Keratinocyte (primary cell): ENCODE results near the gene ALK.

Experiments used
- EZH2 ChIP-seq: IDR thresholded peaks from one replicate; pipeline ENCODE4 v1.6.1; 2012; ENCODE audit warnings: inconsistent platforms, mild to moderate bottlenecking, low read length, moderate library complexity
- TF ChIP-seq, protein P1 (sequence below), 3 experiments: IDR thresholded peaks in 1 of 3; conservative IDR thresholded peaks in 1 of 3; optimal IDR thresholded peaks in 1 of 3; 2 replicates in 2 of 3; 3 replicates in 1 of 3; pipeline versions ENCODE3 to v1.5.1; 2011; ENCODE audit warnings: low read length in 3 of 3, mild to moderate bottlenecking in 3 of 3, moderate library complexity in 2 of 3, control low read depth in 1 of 3, inconsistent platforms in 1 of 3; ENCODE audit not compliant: insufficient read depth in 2 of 3; ENCODE audit errors: extremely low read depth in 1 of 3

DNA sequence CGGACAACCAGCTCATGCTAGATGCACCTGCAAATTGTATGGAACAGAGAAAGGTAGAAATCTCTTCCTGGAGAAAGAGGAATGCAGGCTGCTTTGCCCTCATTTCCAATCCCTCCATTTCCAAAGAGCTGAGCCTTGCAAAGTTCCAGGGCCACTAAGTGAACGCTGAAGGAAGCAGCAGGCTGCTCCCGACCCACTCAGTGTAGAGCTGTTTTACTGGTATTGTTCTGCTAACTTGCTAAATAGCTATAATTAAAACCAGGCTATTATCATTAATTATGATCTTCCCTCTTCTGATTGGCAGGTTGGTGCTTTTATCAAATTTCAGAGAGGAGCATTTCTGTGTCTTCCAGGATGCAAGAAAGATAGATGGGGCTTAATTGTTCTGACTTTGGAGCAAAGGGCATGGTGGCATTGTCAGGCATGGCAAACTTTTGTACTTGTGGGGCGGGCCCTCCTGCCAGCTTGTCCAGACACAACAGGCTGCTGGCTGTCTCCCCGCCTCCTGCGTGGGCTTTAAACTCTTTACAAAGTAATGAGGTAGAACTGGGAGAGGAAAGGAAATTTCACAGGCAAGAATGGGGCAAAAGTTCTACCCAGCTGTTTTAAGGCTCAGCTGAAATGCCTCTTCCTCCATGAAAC lies 40.2 kb downstream of the ALK start:
- no peak for TF ChIP-seq EZH2
- TF ChIP-seq, protein P1, sequence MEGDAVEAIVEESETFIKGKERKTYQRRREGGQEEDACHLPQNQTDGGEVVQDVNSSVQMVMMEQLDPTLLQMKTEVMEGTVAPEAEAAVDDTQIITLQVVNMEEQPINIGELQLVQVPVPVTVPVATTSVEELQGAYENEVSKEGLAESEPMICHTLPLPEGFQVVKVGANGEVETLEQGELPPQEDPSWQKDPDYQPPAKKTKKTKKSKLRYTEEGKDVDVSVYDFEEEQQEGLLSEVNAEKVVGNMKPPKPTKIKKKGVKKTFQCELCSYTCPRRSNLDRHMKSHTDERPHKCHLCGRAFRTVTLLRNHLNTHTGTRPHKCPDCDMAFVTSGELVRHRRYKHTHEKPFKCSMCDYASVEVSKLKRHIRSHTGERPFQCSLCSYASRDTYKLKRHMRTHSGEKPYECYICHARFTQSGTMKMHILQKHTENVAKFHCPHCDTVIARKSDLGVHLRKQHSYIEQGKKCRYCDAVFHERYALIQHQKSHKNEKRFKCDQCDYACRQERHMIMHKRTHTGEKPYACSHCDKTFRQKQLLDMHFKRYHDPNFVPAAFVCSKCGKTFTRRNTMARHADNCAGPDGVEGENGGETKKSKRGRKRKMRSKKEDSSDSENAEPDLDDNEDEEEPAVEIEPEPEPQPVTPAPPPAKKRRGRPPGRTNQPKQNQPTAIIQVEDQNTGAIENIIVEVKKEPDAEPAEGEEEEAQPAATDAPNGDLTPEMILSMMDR (optimal IDR thresholded peaks at IDR 0.05 in 1 of 3, IDR thresholded peaks at IDR 0.05 in 1 of 3, conservative IDR thresholded peaks at IDR 0.05 in 1 of 3; ENCODE audit: extremely low read depth in 1 of 3, insufficient read depth in 2 of 3, low read length in 3 of 3): no peak
